IMR-90 (cell line): ENCODE measurements around the gene PIRT. TPM values are rescaled to one million over a fixed set of nuclear protein-coding genes. Genes with fewer than 3 reads are reported as not detected.

Source experiments
- ATAC-seq: fragments of 200-7000 bp; cut with Tn5 transposase; 2 replicates; pipeline ENCODE4 v1.9.1; 2020; ENCODE audit warnings: low read depth, mild to moderate bottlenecking, moderate library complexity
- BruUV-seq: library from RNA; stranded (reverse); fragments of 400-500 nt; replicated peaks from 2 replicates; lab custom pipeline; 2021; lab: Mats Ljungman, UMichigan
- CTCF ChIA-PET: fragments of 300-600 bp; formaldehyde crosslinking; extraction: SDS; loops from one replicate; lab custom pipeline; 2021; ENCODE audit warnings: antibody characterized with exemption; lab: Yijun Ruan, JAX
- POLR2A ChIA-PET: fragments of 300-600 bp; sonication (Branson Sonifier 250); formaldehyde crosslinking; loops from one replicate; lab custom pipeline; 2022; ENCODE audit warnings: antibody characterized with exemption; ENCODE audit not compliant: unreplicated experiment; lab: Charles Lee
- DNase-seq: peaks from one replicate; pipeline ENCODE4 v3.0.0; 2013
- H2AFZ ChIP-seq: replicated peaks from 2 replicates; pipeline ENCODE3; 2013; ENCODE audit warnings: low read length, mild to moderate bottlenecking; ENCODE audit not compliant: poor library complexity
- H2AK5ac ChIP-seq: 2 replicates; pipeline ENCODE4 v1.6.1; 2013; ENCODE audit warnings: low read depth, low read length, inconsistent platforms
- H2AK9ac ChIP-seq: replicated peaks from 2 replicates; pipeline ENCODE3; 2013; ENCODE audit warnings: mild to moderate bottlenecking, low read depth, low read length, moderate library complexity; ENCODE audit not compliant: poor library complexity
- H2BK120ac ChIP-seq: 2 replicates; pipeline ENCODE4 v1.6.1; 2013; ENCODE audit warnings: low read depth, low read length, inconsistent platforms
- H2BK15ac ChIP-seq: 3 replicates; pipeline ENCODE4 v1.6.1; 2013; ENCODE audit warnings: low read depth, low read length, inconsistent platforms
- H2BK20ac ChIP-seq: 2 replicates; pipeline ENCODE4 v1.6.1; 2013; ENCODE audit warnings: low read depth, mild to moderate bottlenecking, inconsistent platforms, low read length, moderate library complexity
- H2BK5ac ChIP-seq: 2 replicates; pipeline ENCODE4 v1.6.1; 2013; ENCODE audit warnings: mild to moderate bottlenecking, low read depth, low read length, inconsistent platforms; ENCODE audit not compliant: poor library complexity, severe bottlenecking
- H3K14ac ChIP-seq: replicated peaks from 2 replicates; pipeline ENCODE4 v1.6.1; 2013; ENCODE audit warnings: low read depth, low read length, inconsistent platforms
- H3K18ac ChIP-seq: 2 replicates; pipeline ENCODE4 v1.6.1; 2013; ENCODE audit warnings: low read depth, low read length, control low read depth
- H3K23ac ChIP-seq: 2 replicates; pipeline ENCODE4 v1.6.1; 2013; ENCODE audit warnings: low read depth, low read length, inconsistent platforms
- H3K27ac ChIP-seq: 2 replicates; pipeline ENCODE4 v1.5.1; 2013; ENCODE audit warnings: mild to moderate bottlenecking, control low read depth, low read length; ENCODE audit not compliant: insufficient read depth
- H3K27me3 ChIP-seq: 2 replicates; pipeline ENCODE4 v1.6.1; 2013; ENCODE audit warnings: low read length; ENCODE audit not compliant: control insufficient read depth, insufficient read depth
- H3K36me3 ChIP-seq: 2 replicates; pipeline ENCODE4 v1.6.1; 2013; ENCODE audit warnings: low read length, mixed read lengths; ENCODE audit not compliant: control insufficient read depth, insufficient read depth
- H3K4ac ChIP-seq: 2 replicates; pipeline ENCODE4 v1.6.1; 2013; ENCODE audit warnings: low read depth, low read length, inconsistent platforms
- H3K4me1 ChIP-seq: 2 replicates; pipeline ENCODE4 v1.6.1; 2013; ENCODE audit warnings: low read length, mixed read lengths; ENCODE audit not compliant: control insufficient read depth, insufficient read depth
- H3K4me2 ChIP-seq: 2 replicates; pipeline ENCODE4 v1.6.1; 2013; ENCODE audit warnings: low read depth, mild to moderate bottlenecking, control low read depth, low read length, moderate library complexity
- H3K4me3 ChIP-seq: 2 replicates; pipeline ENCODE4 v1.5.1; 2013; ENCODE audit warnings: low read depth, mild to moderate bottlenecking, control low read depth, low read length, moderate library complexity; ENCODE audit not compliant: insufficient read depth
- H3K56ac ChIP-seq: 2 replicates; pipeline ENCODE4 v1.6.1; 2013; ENCODE audit warnings: low read length, inconsistent platforms; ENCODE audit not compliant: insufficient read depth; ENCODE audit errors: extremely low read depth
- H3K79me1 ChIP-seq, 2 experiments: 2 replicates each; pipeline ENCODE4 v1.6.1; 2013; ENCODE audit warnings: low read length in 2 of 2, inconsistent platforms in 1 of 2, low read depth in 1 of 2
- H3K9ac ChIP-seq: 2 replicates; pipeline ENCODE4 v1.6.1; 2013; ENCODE audit warnings: low read depth, low read length, control low read depth
- H3K9me1 ChIP-seq: 2 replicates; pipeline ENCODE4 v1.6.1; 2013; ENCODE audit warnings: low read length, inconsistent platforms; ENCODE audit not compliant: insufficient read depth
- H3K9me3 ChIP-seq: 2 replicates; pipeline ENCODE4 v1.6.1; 2013; ENCODE audit warnings: low read length; ENCODE audit not compliant: control insufficient read depth, insufficient read depth
- H4K20me1 ChIP-seq: 2 replicates; pipeline ENCODE4 v1.6.1; 2013; ENCODE audit warnings: low read length, inconsistent platforms; ENCODE audit not compliant: insufficient read depth
- H4K5ac ChIP-seq: 2 replicates; pipeline ENCODE4 v1.6.1; 2013; ENCODE audit warnings: mild to moderate bottlenecking, low read depth, low read length, control low read depth
- H4K8ac ChIP-seq, 2 experiments: 2 replicates each; pipeline ENCODE4 v1.6.1; 2013; ENCODE audit warnings: low read depth in 2 of 2, low read length in 2 of 2, control low read depth in 1 of 2, inconsistent platforms in 1 of 2
- H4K91ac ChIP-seq: 2 replicates; pipeline ENCODE4 v1.6.1; 2013; ENCODE audit warnings: low read depth, low read length, inconsistent platforms; ENCODE audit not compliant: insufficient read depth
- ELK1 ChIP-seq: fragments of 150-350 bp; IDR thresholded peaks from 2 replicates; pipeline ENCODE4 v1.6.1; 2016; ENCODE audit warnings: low read depth, mild to moderate bottlenecking, low read length, moderate library complexity, borderline replicate concordance
- MAFK ChIP-seq: IDR thresholded peaks from 2 replicates; pipeline ENCODE4 v1.6.1; 2012; ENCODE audit warnings: low read depth, low read length, improper control_type of control experiment
- MAZ ChIP-seq: IDR thresholded peaks from 2 replicates; pipeline ENCODE4 v1.6.1; 2012; ENCODE audit warnings: low read depth, mild to moderate bottlenecking, low read length, improper control_type of control experiment, moderate library complexity, borderline replicate concordance
- NFE2L2 ChIP-seq: fragments of 150-350 bp; IDR thresholded peaks from 2 replicates; pipeline ENCODE4 v1.6.1; 2016; ENCODE audit warnings: low read depth, mild to moderate bottlenecking, low read length
- SMC3 ChIP-seq: fragments of 150-350 bp; IDR thresholded peaks from 2 replicates; pipeline ENCODE4 v1.6.1; 2016; ENCODE audit warnings: low read depth, mild to moderate bottlenecking, antibody characterized with exemption, low read length, moderate library complexity
- WGBS, 2 experiments: methylation state at CpG; one replicate each; pipeline versions ENCODE4 v1.1.5 to v1.1.7; 2013; ENCODE audit warnings: missing lambda C conversion rate in 2 of 2; ENCODE audit not compliant: insufficient read length in 1 of 2; ENCODE audit errors: extremely low coverage in 2 of 2; 5-methylcytosine and 5-hydroxymethylcytosine counted together
- dilution Hi-C: fragments of 300-500 bp; cut with HindIII; formaldehyde crosslinking; loops from one replicate; pipeline ENCODE4 v1.14.3; 2018; ENCODE audit warnings: low sequenced_read_pairs; ENCODE audit not compliant: unreplicated experiment
- in situ Hi-C: fragments of 300-500 bp; cut with MboI; formaldehyde crosslinking; loops from 3 replicates; pipeline ENCODE4 v1.14.3; 2019; ENCODE audit warnings: low sequenced_read_pairs, inconsistent platforms, mixed read lengths
- intact Hi-C: fragments of 100-400 bp; cut with micrococcal nuclease; formaldehyde crosslinking; loops from 2 replicates; pipeline ENCODE4 v1.10.0; 2022
- polyA plus RNA-seq, 3 experiments: library from polyadenylated mRNA; depleted of rRNA; stranded (reverse); fragments of >200 nt; gene quantifications; 2 replicates each; pipeline ENCODE4 v1.2.3, GENCODE V29; 2012; ENCODE audit warnings: low replicate concordance in 1 of 3
- total RNA-seq: library from RNA; depleted of rRNA; stranded (reverse); fragments of >200 nt; gene quantifications from 2 replicates; pipeline ENCODE4 v1.2.3, GENCODE V29; 2012

Gene PIRT
- total and polyA plus RNA-seq, 2 of the 4 experiments (the other 2 are of a cell fraction), result not detected

GRCh38 chr17:10802496-10803284, 35.2 kb downstream of the PIRT start:
- Histone ChIP-seq H2BK5ac (no peak overlapping the region), H3K9me1 (no peaks in the 10 kb centered on the region), H4K5ac (no peak overlapping the region), H2AK5ac (no peak overlapping the region), H4K20me1 (no peaks in the 10 kb centered on the region), H3K27me3 (no peaks in the 10 kb centered on the region), H3K14ac (no peak overlapping the region), H2BK120ac (no peak overlapping the region), H4K91ac (no peak overlapping the region), H3K36me3 (no peaks in the 10 kb centered on the region), H3K4me2 (no peak overlapping the region), H4K8ac (no peak overlapping the region), H3K23ac (no peak overlapping the region), H3K56ac (no peak overlapping the region), H3K27ac (no peak overlapping the region), H3K9me3 (no peaks in the 10 kb centered on the region), H3K4me1 (no peaks in the 10 kb centered on the region), H3K18ac (no peak overlapping the region), H2AK9ac (no peak overlapping the region), H2BK20ac (no peak overlapping the region), H3K4ac (no peak overlapping the region), H3K4me3 (no peak overlapping the region), H2BK15ac (no peak overlapping the region), H3K79me1 (no peaks in the 10 kb centered on the region), H2AFZ (no peak overlapping the region), H3K9ac (no peak overlapping the region)
- ATAC-seq (no peak), DNase-seq (no peak)
- POLR2A ChIA-PET, result no interaction called here
- dilution Hi-C loops (no loop called here), in situ Hi-C loops (no loop called here), intact Hi-C loops (no loop called here)
- no CpG with 5 or more reads among the region's 14 CpGs for WGBS, 2 experiments
- CTCF ChIA-PET, result no interaction called here
- TF ChIP-seq ELK1 (no peak), NFE2L2 (no peak), MAFK (no peak), SMC3 (no peak), MAZ (no peak)
- BruUV-seq, result no TSS peak
